Esophagus muscularis mucosa (tissue), 3 donors: ENCODE measurements around the gene OR1M1.

Source experiments
- CTCF ChIP-seq, 3 experiments: fragments of 200-600 bp in 2 of 3; fragments of 450-650 bp in 1 of 3; sonication (generic) in 2 of 3; IDR thresholded peaks; one replicate each; pipeline ENCODE4 v1.5.1; 2017 to 2019; ENCODE audit warnings: antibody characterized with exemption in 3 of 3, mild to moderate bottlenecking in 2 of 3, moderate library complexity in 1 of 3
- POLR2A ChIP-seq: fragments of 450-650 bp; IDR thresholded peaks from one replicate; pipeline ENCODE4 v1.6.1; 2017; ENCODE audit warnings: antibody characterized with exemption, moderate library complexity, mild to moderate bottlenecking, low read depth
- POLR2AphosphoS5 ChIP-seq, 2 donors: sonication (generic); formaldehyde crosslinking; IDR thresholded peaks; one replicate each; pipeline ENCODE4 v1.6.1; 2017; ENCODE audit warnings: antibody characterized with exemption in 2 of 2

- no peak for TF ChIP-seq CTCF (IDR thresholded peaks at IDR 0.05)
- no peak for TF ChIP-seq POLR2A
- no peak for TF ChIP-seq POLR2AphosphoS5 (IDR thresholded peaks at IDR 0.05)
Observed at GRCh38 chr19:9078651-9079050, 8.2 kb upstream of the OR1M1 start.
